ENCODE data around the gene SLC39A10.

Gene SLC39A10

GRCh38 chr2:195733831-195734230, 76.8 kb downstream of the SLC39A10 start:
- TF ChIP-seq, protein P1, sequence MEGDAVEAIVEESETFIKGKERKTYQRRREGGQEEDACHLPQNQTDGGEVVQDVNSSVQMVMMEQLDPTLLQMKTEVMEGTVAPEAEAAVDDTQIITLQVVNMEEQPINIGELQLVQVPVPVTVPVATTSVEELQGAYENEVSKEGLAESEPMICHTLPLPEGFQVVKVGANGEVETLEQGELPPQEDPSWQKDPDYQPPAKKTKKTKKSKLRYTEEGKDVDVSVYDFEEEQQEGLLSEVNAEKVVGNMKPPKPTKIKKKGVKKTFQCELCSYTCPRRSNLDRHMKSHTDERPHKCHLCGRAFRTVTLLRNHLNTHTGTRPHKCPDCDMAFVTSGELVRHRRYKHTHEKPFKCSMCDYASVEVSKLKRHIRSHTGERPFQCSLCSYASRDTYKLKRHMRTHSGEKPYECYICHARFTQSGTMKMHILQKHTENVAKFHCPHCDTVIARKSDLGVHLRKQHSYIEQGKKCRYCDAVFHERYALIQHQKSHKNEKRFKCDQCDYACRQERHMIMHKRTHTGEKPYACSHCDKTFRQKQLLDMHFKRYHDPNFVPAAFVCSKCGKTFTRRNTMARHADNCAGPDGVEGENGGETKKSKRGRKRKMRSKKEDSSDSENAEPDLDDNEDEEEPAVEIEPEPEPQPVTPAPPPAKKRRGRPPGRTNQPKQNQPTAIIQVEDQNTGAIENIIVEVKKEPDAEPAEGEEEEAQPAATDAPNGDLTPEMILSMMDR (IDR thresholded peaks at IDR 0.05; ENCODE audit: low read depth, low read length), result no peak
- DNase-seq (ENCODE audit: extremely low read depth, low read depth), result no peak

GRCh38 chr2:195734395-195734794, 77.4 kb downstream of the SLC39A10 start:
- TF ChIP-seq, protein P1 (IDR thresholded peaks at IDR 0.05; ENCODE audit: low read depth, low read length), result no peak
- DNase-seq (ENCODE audit: extremely low read depth, low read depth), result no peak

DNA sequence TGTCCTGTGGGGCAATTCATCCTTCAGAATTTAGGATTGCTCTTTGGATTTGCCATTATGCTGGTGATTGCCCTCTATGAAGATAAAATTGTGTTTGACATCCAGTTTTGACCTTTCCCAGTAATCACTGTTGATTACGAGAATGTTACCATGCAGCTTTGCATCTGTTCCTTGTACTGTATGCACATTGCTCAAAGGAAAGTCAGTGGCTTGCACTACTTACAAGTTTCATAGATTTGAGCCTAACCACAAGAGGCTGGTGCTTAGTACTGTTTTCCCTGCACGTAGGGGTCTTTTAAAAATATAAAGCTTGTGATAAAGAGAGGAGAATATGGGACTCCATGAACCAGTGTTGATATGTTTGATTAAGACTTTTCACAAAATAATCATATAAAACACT, 77.9 kb downstream of the SLC39A10 start:
- DNase-seq (ENCODE audit: extremely low read depth, low read depth), result no peak
- TF ChIP-seq, protein P1 (IDR thresholded peaks at IDR 0.05; ENCODE audit: low read depth, low read length), result no peak

GRCh38 chr2:195735347-195735746, 78.3 kb downstream of the SLC39A10 start:
- DNase-seq (ENCODE audit: extremely low read depth, low read depth), result no peak
- TF ChIP-seq, protein P1 (IDR thresholded peaks at IDR 0.05; ENCODE audit: low read depth, low read length), result no peak

GRCh38 chr2:195737511-195738325, 80.7 kb downstream of the SLC39A10 start:
- TF ChIP-seq, protein P1 (IDR thresholded peaks at IDR 0.05; ENCODE audit: low read depth, low read length), result no peak
- no peak for DNase-seq (ENCODE audit: extremely low read depth, low read depth)

- DNase-seq (ENCODE audit: extremely low read depth, low read depth), result no peak
- TF ChIP-seq, protein P1 (IDR thresholded peaks at IDR 0.05; ENCODE audit: low read depth, low read length), result no peak
Measured at GRCh38 chr2:195741191-195741590, 84.2 kb downstream of the SLC39A10 start.

DNA sequence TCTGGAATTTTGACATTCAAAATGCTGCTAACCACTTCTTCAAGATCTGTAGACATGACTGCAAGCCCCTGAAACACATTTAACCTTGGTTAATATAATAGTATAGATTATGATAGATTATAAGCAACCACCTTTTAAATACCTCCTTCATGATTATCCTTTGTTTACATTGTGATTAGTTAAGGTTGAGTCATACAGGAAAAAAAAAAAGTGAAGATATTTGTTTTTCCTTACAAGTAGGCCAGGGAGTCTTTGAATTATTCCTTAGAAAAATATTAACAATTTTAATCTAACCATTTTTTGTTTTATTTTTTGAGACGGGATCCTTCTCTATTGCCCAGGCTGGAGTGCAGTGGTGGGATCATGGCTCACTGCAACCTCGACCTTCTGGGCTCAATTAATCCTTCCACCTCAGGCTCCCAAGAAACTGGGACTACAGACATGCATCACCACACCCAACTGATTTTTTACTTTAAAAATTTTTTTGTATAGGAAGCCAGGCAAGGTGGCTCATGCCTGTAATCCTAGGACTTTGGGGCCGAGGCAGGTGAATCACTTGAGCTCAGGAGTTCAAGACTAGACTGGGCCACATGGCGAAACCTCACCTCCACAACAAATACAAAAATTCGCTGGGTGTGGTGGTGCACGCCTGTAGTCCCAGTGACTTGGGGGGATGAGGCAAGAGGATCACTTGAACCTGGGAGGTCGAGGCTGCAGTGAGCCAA, 99.4 kb downstream of the SLC39A10 start:
- TF ChIP-seq, protein P1 (IDR thresholded peaks at IDR 0.05; ENCODE audit: low read depth, low read length), result no peak
- DNase-seq (ENCODE audit: extremely low read depth, low read depth), result no peak
